WI38 (cell line): ENCODE data around the gene P3H4.

Experiments
- H3K4me3 ChIP-seq: 2 replicates; pipeline ENCODE4 v1.5.1; 2011; ENCODE audit warnings: low read depth, mild to moderate bottlenecking, control low read depth, low read length
- TF ChIP-seq, protein P1 (sequence below): IDR thresholded peaks from 2 replicates; pipeline ENCODE4 v1.5.1; 2012; ENCODE audit warnings: low read depth, mild to moderate bottlenecking, control low read depth, low read length

The P3H4 gene

DNA sequence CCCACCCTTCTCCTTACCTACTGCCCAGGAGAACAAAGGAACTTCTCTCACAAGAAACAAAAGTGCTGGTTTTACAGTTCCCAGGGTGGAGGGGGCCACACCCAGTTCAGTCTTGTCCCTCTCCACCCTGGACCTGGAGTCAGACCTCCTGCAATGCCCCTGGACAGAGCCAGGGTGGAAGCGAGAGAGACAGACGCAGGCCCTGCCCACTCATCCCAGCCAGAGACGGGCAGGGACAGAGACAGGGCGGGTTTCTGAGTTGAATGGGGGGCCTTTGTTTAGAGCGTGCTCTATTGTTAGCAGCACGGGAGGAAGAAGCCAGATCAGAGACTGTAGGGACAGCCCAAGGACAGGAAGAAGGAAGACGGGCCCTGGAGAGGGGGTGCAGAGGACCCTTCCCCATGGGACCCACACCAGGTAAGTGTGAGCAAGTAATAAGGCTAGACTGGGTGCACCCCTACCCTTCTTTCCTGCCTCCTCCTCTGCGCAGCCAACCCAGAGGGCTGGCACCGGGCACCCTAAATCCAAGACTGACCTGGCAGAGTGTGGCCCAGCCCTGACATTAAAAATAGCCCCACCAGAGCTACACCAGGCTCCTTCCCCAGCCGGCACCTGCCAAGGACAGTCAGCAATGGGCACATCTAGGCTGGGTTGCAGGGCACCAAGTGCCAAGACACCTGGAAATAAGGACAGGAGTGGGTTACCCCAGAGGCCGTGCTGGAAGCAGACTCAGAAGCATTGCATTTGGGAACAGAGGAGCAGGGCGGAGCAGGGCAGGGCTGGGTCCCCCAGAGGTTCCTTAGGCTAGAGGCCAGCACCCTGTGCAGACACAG, 36.1 kb downstream of the P3H4 start:
- TF ChIP-seq, protein P1, sequence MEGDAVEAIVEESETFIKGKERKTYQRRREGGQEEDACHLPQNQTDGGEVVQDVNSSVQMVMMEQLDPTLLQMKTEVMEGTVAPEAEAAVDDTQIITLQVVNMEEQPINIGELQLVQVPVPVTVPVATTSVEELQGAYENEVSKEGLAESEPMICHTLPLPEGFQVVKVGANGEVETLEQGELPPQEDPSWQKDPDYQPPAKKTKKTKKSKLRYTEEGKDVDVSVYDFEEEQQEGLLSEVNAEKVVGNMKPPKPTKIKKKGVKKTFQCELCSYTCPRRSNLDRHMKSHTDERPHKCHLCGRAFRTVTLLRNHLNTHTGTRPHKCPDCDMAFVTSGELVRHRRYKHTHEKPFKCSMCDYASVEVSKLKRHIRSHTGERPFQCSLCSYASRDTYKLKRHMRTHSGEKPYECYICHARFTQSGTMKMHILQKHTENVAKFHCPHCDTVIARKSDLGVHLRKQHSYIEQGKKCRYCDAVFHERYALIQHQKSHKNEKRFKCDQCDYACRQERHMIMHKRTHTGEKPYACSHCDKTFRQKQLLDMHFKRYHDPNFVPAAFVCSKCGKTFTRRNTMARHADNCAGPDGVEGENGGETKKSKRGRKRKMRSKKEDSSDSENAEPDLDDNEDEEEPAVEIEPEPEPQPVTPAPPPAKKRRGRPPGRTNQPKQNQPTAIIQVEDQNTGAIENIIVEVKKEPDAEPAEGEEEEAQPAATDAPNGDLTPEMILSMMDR = no peak
- no peak overlapping the region for H3K4me3 ChIP-seq

DNA sequence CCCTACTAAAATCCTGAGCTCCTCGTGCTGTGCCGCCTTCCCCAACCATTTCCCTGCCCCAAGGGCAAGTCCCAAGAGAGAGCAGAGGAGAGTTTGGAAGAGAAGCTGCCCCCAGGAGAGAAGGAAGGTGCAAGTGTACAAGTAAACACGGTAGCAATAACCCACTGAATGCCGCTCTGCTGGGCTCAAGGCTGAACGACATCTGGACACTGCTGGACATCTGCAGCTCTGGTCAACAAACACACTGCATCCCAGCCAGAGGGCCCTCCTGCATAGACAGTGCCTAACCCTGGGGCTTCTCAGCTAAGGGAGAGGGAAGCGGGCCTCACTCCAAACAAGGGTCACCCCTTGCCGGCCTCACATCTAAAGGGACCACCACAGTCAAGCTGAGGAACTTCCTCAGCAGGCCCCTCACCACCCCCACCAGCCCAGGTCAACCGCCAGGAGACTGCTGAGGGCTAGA, 38.0 kb downstream of the P3H4 start:
- H3K4me3 ChIP-seq = no peak overlapping the region
- TF ChIP-seq, protein P1 = no peak

DNA sequence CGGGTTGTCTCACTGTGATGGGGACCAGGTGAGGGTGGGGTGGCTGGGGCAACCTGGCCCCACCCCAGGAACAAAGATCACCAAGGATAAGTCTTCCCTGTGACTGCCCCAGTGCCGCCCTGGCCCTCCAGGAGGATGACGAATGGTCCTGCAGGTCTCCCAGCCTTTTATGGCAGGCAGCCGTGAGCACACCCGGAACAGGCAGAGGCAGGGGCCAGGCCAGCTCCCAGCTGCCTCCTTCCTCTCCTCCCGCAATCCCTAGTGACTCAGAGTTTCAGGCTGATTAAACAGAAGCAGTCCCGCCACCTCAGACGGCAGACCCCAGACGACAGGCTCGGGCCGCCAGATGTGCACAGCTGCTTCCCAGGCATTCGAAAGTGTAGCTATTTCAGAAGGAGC, 38.6 kb downstream of the P3H4 start:
- TF ChIP-seq, protein P1 = no peak
- no peak overlapping the region for H3K4me3 ChIP-seq

DNA sequence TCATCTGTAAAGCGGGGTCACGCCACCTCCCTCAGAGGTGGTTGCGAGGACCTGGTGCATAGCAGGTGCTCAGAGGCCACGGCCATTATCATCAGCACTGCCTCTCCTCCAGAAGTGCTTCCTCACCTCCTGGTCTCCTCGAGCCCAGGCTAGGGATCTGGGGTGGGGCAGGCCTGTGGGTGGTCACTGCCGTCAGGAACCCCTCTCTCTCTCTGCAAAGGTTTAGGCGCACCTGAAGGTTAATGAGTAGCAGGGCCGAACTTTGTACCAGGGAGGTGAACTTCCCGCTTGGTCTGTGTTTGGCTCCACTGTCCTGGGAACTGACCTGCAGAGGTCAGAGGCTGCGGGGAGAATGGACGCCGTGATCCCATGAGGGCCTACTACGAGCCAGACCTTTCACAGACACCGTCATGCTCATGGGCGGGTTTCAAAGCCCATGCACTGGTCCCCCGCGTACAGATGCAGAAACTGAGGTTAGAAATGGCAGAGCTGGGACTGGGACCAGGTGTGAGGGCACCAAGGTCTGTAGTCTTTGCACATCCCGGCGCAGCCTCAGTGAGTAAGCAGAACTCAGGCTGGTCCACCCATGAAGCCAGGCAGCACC, 39.1 kb downstream of the P3H4 start:
- TF ChIP-seq, protein P1 = no peak
- H3K4me3 ChIP-seq = no peak overlapping the region

DNA sequence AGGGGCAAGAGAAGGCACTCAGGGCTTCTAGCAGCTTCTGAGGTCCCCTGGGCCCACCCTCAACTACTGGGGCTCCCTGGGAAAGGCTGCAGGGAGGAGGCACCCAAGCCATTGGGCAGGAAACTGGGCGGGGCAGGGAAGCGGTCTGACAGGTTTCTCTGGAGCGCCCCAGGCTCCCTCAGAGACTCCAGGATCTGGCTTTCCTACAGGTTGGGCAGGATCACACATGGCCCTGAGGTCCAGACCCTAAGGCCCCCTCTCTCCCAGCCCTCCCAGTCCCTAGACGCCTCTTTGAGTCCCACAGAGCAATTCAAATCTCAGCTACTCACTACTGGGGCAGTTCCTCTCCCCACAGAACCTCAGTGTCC, 39.5 kb downstream of the P3H4 start:
- TF ChIP-seq, protein P1 = no peak
- no peak overlapping the region for H3K4me3 ChIP-seq

DNA sequence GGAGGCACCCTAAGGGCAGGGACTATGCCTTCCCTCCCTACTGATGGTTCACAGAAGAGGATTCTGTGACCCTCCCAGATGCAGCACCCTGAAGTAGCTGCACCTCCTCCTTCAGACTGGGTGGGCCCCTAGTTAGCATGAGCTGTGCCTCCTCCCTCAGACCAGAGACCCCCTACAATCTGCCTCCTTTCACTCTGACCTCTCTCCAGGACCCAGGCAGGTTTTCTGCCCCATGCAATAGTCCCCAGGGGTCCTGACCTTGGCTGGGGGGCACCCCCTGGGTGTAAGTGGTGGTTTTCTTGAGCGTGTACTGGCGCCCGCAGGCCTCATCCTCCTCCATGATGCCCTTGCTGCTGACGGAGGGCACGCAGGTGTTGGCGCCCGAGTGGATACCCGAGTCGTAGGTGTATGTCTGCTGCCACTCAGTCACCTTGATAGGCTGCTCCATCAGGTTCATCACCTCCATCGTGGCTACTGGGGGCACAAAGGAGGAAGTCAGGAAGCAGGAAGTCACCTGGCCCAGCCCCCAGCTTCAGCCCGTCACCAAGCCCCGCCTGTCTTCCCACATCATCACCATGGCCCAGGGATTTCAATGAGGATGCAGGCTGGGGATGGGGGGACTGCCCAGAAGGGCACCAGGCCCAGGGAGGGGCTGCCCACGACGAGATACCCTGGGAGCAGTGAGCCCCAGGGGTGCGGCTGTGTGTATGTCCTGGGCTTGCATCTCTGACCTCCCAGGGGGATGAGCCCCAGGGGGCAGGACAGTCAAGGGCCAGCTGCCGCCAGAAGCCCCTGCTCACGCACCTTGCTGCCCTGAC, 40.2 kb downstream of the P3H4 start:
- TF ChIP-seq, protein P1 = no peak
- no peak overlapping the region for H3K4me3 ChIP-seq
